AG04450 (cell line): ENCODE measurements around the gene SLC35F3. TPM values are rescaled to one million over a fixed set of nuclear protein-coding genes. Genes with fewer than 3 reads are reported as not detected.

Experiments used
- CTCF ChIA-PET: fragments of 300-600, 350-600 bp; formaldehyde crosslinking; extraction: SDS; loops from one replicate; lab custom pipeline; 2022; ENCODE audit warnings: antibody characterized with exemption, inconsistent platforms; lab: Charles Lee
- POLR2A ChIA-PET: fragments of 350-600 bp; formaldehyde crosslinking; extraction: SDS; loops from one replicate; lab custom pipeline; 2021; ENCODE audit warnings: antibody characterized with exemption, inconsistent platforms; lab: Yijun Ruan, JAX
- DNase-seq: peaks from one replicate; pipeline ENCODE4 v3.0.0-alpha.2; 2011; ENCODE audit warnings: low read depth, low spot score
- H3K27ac ChIP-seq: one replicate; pipeline ENCODE4 v1.5.1; 2012; ENCODE audit warnings: low read depth, low read length, control low read depth
- H3K27me3 ChIP-seq: one replicate; pipeline ENCODE4 v1.6.0; 2012; ENCODE audit warnings: low read length; ENCODE audit not compliant: control insufficient read depth, insufficient read depth
- H3K4me3 ChIP-seq: 2 replicates; pipeline ENCODE4 v1.5.1; 2011; ENCODE audit warnings: mild to moderate bottlenecking, low read depth, low read length, control low read depth
- H3K9me3 ChIP-seq: 2 replicates; pipeline ENCODE4 v1.5.1; 2012; ENCODE audit warnings: low read length; ENCODE audit not compliant: control insufficient read depth, insufficient read depth
- polyA plus RNA-seq: library from polyadenylated mRNA; depleted of rRNA; stranded (reverse); fragments of >200 nt; gene quantifications from 2 replicates; pipeline ENCODE4 v1.2.3, GENCODE V29; 2011
- TF ChIP-seq, protein P1 (sequence below): IDR thresholded peaks from 2 replicates; pipeline ENCODE4 v1.5.1; 2011; ENCODE audit warnings: low read depth, low read length, control low read depth, inconsistent platforms

Gene SLC35F3
- polyA plus RNA-seq, 1 experiment: 0.04 TPM

DNA sequence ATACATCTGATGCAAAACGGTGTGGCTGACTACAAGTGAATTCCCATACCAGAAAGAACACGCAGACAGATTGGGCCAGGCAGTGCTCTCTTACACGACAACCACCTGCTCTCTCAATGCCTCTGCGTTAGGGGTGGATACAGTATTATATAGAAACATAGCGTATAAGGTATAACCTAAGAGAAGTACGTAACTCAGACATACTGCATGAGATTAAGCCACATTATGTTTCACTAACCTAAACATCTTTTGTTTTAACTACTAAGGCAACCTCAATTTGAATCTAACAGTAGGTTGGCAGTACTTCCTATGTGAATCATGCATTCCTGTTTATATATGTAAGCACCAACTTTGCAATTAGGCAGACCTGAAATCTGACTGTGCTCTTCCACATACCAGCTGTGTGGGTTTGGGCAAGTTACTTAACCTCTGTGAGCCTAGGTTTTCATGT is 410.6 kb downstream of the SLC35F3 start:
- peaks cover 8% of the 10 kb centered on the region for H3K27me3 ChIP-seq
- H3K9me3 ChIP-seq: no peaks in the 10 kb centered on the region
- no peak for DNase-seq
- H3K4me3 ChIP-seq: no peak overlapping the region
- H3K27ac ChIP-seq: no peak overlapping the region
- TF ChIP-seq, protein P1, sequence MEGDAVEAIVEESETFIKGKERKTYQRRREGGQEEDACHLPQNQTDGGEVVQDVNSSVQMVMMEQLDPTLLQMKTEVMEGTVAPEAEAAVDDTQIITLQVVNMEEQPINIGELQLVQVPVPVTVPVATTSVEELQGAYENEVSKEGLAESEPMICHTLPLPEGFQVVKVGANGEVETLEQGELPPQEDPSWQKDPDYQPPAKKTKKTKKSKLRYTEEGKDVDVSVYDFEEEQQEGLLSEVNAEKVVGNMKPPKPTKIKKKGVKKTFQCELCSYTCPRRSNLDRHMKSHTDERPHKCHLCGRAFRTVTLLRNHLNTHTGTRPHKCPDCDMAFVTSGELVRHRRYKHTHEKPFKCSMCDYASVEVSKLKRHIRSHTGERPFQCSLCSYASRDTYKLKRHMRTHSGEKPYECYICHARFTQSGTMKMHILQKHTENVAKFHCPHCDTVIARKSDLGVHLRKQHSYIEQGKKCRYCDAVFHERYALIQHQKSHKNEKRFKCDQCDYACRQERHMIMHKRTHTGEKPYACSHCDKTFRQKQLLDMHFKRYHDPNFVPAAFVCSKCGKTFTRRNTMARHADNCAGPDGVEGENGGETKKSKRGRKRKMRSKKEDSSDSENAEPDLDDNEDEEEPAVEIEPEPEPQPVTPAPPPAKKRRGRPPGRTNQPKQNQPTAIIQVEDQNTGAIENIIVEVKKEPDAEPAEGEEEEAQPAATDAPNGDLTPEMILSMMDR: no peak
- CTCF ChIA-PET: interaction anchor here (1.4 to 2.7 kb wide), 2 partner anchors 12 kb away, joined by 6 to 12 read pairs; no protein-coding TSS in a partner anchor
- POLR2A ChIA-PET: no interaction called here

DNA sequence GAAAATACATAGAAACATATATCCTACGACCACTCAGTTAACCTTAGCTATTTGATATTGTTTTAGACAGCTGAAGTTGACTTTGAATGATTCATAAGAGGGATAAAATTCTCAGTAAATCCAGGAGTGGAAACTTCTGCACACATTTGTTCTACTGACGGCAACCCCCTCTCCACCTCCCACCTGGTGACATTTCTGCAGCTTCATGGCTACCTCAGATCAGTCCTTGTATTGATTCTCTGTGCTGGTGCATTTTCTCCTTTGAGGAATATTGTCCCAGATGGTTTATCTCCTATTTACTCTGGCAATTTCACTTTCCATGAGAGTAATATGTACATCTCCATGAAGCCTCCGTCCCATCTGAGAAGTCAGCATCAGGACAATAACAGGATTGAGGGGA is 411.1 kb downstream of the SLC35F3 start:
- no peaks in the 10 kb centered on the region for H3K9me3 ChIP-seq
- POLR2A ChIA-PET: no interaction called here
- no peak for DNase-seq
- CTCF ChIA-PET: interaction anchor here (2.7 kb wide), 1 partner anchor 11 kb away, joined by 12 read pairs; no protein-coding TSS in a partner anchor
- no peak overlapping the region for H3K4me3 ChIP-seq
- no peak overlapping the region for H3K27ac ChIP-seq
- TF ChIP-seq, protein P1: no peak
- peaks cover 8% of the 10 kb centered on the region for H3K27me3 ChIP-seq

DNA sequence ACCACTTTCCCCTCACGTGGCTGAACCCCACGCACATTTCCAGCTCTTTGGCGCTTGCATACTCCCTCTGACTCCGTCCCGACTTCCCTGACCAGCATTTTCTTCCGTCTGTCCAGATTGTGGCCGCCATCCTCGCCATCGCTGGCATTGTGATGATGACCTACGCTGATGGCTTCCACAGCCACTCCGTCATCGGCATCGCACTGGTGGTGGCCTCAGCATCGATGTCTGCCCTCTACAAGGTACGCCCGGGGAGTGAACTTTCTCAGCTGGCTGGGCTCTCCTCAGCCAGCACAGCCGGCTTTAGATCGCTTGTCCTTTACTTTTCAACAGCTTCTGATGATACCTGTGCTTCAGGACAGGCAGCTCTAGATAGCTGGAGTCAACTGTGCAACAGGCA is 412.0 kb downstream of the SLC35F3 start:
- Histone ChIP-seq H3K4me3 (no peak overlapping the region), H3K9me3 (no peaks in the 10 kb centered on the region), H3K27ac (no peak overlapping the region), H3K27me3 (peaks cover 8% of the 10 kb centered on the region)
- TF ChIP-seq, protein P1: no peak
- POLR2A ChIA-PET: no interaction called here
- DNase-seq: no peak
- CTCF ChIA-PET: interaction anchor here (1.0 to 2.7 kb wide), 2 partner anchors 9 to 10 kb away, joined by 3 to 12 read pairs; no protein-coding TSS in a partner anchor

DNA sequence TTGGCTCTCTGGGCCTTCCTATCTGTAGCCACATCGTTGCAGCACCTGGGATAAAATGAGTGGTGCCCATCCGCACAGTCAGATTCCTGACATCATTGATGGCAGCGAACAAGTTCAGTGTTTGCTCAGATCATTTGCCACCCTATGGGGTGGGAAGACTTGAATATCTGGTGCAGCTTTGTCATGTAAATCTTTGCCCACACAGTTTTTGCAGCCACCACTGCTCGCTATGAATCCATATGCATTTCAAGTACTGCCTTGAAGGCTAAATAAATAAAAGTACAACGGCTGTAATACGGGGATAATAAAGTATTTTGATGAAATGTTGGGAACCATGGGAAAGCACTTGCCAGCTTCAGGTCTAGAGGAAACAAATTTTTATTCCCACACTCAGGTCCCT is 412.5 kb downstream of the SLC35F3 start:
- CTCF ChIA-PET: interaction anchor here (1.0 to 2.7 kb wide), 2 partner anchors 8 to 10 kb away, joined by 3 to 12 read pairs; no protein-coding TSS in a partner anchor

DNA sequence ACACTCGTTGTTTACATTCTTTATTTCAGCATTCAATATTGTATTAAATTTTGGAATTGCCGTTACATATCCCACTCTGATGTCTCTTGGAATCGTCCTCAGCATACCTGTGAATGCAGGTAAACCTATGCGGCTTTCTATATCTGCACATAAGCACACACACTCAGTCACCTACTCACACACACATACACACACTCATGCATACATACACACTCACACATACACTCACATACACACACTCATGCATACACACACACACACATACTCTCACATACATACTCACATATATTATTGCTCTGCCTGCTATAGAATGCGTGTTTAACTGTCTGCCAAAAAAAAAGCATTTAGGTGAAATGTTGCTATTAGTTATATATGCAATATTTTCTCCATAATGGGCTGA is 415.6 kb downstream of the SLC35F3 start:
- ChIA-PET POLR2A (no interaction called here), CTCF (interaction anchor here (0.9 to 2.4 kb wide), 2 partner anchors 10 kb away, joined by 3 to 15 read pairs; no protein-coding TSS in a partner anchor)
- Histone ChIP-seq H3K9me3 (no peaks in the 10 kb centered on the region), H3K4me3 (no peak overlapping the region), H3K27me3 (peaks cover 14% of the 10 kb centered on the region), H3K27ac (no peak overlapping the region)
- TF ChIP-seq, protein P1: no peak
- DNase-seq: no peak

More for the DNA sequence above, 412.5 kb downstream of the SLC35F3 start:
- H3K4me3 ChIP-seq: no peak overlapping the region
- no peak for DNase-seq
- TF ChIP-seq, protein P1: no peak
- no peaks in the 10 kb centered on the region for H3K9me3 ChIP-seq
- H3K27me3 ChIP-seq: peaks cover 8% of the 10 kb centered on the region
- POLR2A ChIA-PET: no interaction called here
- no peak overlapping the region for H3K27ac ChIP-seq
